ENCODE results near the gene GDF10. TPM values are rescaled to one million over a fixed set of nuclear protein-coding genes. Genes with fewer than 3 reads are reported as not detected.

GDF10 gene
- total RNA-seq, 4 donors from 2014 or later, result 1.3 to 1.4 TPM; not detected in 2

DNA sequence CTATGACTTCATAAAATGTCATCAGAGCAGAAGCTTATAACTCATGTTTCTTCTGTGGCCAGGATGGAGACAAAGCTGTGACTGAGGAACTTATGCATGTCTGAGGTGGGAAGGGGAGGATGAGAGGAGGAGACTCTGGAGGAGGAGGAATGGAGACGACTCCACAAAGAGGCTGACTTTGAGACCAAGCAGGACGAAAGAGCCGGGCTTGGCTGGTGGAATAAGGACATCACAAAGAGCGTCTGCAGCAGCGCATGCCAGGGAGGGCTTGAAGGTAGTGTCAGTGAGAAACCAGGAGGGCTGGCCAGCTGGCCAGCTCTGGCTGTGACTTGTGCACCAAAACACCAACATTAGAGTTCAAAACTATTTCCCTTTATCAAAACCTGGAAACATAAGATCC is 16.1 kb downstream of the GDF10 start:
- no peak for TF ChIP-seq POLR2AphosphoS5 (IDR thresholded peaks at IDR 0.05)
- TF ChIP-seq EP300 (IDR thresholded peaks at IDR 0.05), result no peak
- TF ChIP-seq, protein P1, sequence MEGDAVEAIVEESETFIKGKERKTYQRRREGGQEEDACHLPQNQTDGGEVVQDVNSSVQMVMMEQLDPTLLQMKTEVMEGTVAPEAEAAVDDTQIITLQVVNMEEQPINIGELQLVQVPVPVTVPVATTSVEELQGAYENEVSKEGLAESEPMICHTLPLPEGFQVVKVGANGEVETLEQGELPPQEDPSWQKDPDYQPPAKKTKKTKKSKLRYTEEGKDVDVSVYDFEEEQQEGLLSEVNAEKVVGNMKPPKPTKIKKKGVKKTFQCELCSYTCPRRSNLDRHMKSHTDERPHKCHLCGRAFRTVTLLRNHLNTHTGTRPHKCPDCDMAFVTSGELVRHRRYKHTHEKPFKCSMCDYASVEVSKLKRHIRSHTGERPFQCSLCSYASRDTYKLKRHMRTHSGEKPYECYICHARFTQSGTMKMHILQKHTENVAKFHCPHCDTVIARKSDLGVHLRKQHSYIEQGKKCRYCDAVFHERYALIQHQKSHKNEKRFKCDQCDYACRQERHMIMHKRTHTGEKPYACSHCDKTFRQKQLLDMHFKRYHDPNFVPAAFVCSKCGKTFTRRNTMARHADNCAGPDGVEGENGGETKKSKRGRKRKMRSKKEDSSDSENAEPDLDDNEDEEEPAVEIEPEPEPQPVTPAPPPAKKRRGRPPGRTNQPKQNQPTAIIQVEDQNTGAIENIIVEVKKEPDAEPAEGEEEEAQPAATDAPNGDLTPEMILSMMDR (IDR thresholded peaks at IDR 0.05), result no peak
- no peak for TF ChIP-seq POLR2A (IDR thresholded peaks at IDR 0.05)
- 77% methylated on average over 5 of the region's 5 CpGs for WGBS
- Histone ChIP-seq H3K27me3 (no peaks in the 10 kb centered on the region), H3K4me3 (no peak overlapping the region), H3K27ac (no peak overlapping the region), H3K36me3 (no peaks in the 10 kb centered on the region), H3K9me3 (no peaks in the 10 kb centered on the region), H3K4me1 (peaks cover 10% of the 10 kb centered on the region)
- DNase-seq (ENCODE audit: low spot score in 2 of 2), result peak in 1 of 2 donors; percentile 5

- TF ChIP-seq POLR2A (IDR thresholded peaks at IDR 0.05), result no peak
- DNase-seq (ENCODE audit: low spot score in 2 of 2), result peak; percentile 34 to 47
- Histone ChIP-seq H3K27me3 (peaks cover 3% of the 10 kb centered on the region), H3K4me3 (no peak overlapping the region), H3K27ac (no peak overlapping the region), H3K36me3 (no peaks in the 10 kb centered on the region), H3K4me1 (peaks cover 2% of the 10 kb centered on the region), H3K9me3 (no peaks in the 10 kb centered on the region)
- WGBS, result 66% methylated on average over 4 of the region's 4 CpGs
These were observed 17.3 kb downstream of the GDF10 start for GRCh38 chr10:47317251-47317650.

GRCh38 chr10:47318706-47319105 is 18.7 kb downstream of the GDF10 start:
- peak; percentile 30 to 37 for DNase-seq (ENCODE audit: low spot score in 2 of 2)

GRCh38 chr10:47319784-47320183 is 19.8 kb downstream of the GDF10 start:
- H3K4me1 ChIP-seq, result no peaks in the 10 kb centered on the region
- no peak overlapping the region for H3K4me3 ChIP-seq
- no peak for TF ChIP-seq EP300 (IDR thresholded peaks at IDR 0.05)
- TF ChIP-seq, protein P1 (IDR thresholded peaks at IDR 0.05), result no peak
- peak in 1 of 2 donors; percentile 26 for DNase-seq (ENCODE audit: low spot score in 2 of 2)
- no peaks in the 10 kb centered on the region for H3K9me3 ChIP-seq
- WGBS, result 86% methylated on average over 7 of the region's 8 CpGs
- no peak overlapping the region for H3K27ac ChIP-seq
- H3K27me3 ChIP-seq, result peaks cover 10% of the 10 kb centered on the region
- no peaks in the 10 kb centered on the region for H3K36me3 ChIP-seq

More at GRCh38 chr10:47318706-47319105, 18.7 kb downstream of the GDF10 start:
- Histone ChIP-seq H3K36me3 (no peaks in the 10 kb centered on the region), H3K4me3 (no peak overlapping the region), H3K27me3 (peaks cover 10% of the 10 kb centered on the region), H3K27ac (no peak overlapping the region), H3K9me3 (no peaks in the 10 kb centered on the region), H3K4me1 (no peaks in the 10 kb centered on the region)
- WGBS, result 87% methylated on average over 9 of the region's 9 CpGs
- no peak for TF ChIP-seq EP300 (IDR thresholded peaks at IDR 0.05)
- no peak for TF ChIP-seq POLR2A (IDR thresholded peaks at IDR 0.05)
- TF ChIP-seq POLR2AphosphoS5 (IDR thresholded peaks at IDR 0.05), result no peak
- TF ChIP-seq, protein P1 (IDR thresholded peaks at IDR 0.05), result no peak

DNA sequence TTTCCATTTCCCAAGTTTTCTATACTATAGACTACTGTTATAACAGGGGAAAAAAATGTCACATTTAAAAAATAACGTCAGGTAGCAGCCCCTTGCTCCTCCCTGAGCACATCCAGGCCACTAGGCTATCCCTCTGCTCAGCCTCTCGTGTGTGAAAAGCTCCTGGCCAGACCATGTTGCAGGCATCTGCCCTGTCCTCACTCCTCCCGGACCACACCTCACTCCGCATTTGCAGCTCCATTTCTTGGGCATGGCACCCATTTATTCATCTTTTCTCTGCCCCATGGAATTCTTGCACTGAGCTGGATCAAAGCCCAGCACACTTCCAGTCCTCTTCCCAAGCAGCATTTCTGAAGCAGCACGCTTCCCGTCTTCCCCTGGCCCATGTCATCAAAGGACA is 20.8 kb downstream of the GDF10 start:
- peak in 1 of 2 donors; percentile 43 for DNase-seq (ENCODE audit: low spot score in 2 of 2)
- Histone ChIP-seq H3K4me1 (peaks cover 2% of the 10 kb centered on the region), H3K36me3 (no peaks in the 10 kb centered on the region), H3K27ac (no peak overlapping the region), H3K4me3 (no peak overlapping the region), H3K9me3 (no peaks in the 10 kb centered on the region), H3K27me3 (peaks cover 10% of the 10 kb centered on the region)
- 80% methylated on average over 6 of the region's 6 CpGs for WGBS
- no peak for TF ChIP-seq POLR2AphosphoS5 (IDR thresholded peaks at IDR 0.05)
- TF ChIP-seq EP300 (IDR thresholded peaks at IDR 0.05), result no peak

DNA sequence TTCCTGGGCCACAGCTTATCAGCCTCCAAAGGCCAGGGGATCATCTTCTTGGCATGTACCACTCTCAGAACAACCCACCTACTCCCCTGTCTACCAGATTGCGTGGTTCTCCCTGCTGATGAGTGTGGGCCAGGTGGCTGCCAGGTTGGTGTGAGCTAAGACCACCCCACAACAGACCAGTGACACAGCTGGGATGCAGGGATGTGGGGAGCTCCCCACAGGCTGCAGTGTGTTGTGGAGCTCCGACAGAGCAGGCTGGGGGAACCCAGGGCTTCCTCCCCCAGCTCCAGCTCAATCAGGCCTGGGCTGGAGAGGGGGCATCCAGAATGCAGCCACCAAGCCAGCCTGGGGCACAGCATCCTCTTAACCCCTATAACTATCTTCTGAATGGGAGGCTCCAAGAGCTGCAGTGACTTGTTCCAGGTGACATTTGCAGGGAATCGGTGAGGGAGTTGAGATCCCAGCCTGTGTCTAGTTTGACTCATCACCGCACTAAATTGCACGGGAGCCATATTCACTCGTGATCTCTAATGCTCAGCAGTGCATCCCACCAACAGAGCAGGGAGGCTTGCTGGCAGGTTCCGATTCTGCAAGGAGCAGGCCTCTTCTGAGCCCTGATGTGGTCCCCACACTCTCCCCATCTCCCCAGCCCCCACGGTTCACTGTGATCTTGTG is 21.7 kb downstream of the GDF10 start:
- H3K4me1 ChIP-seq, result peaks cover 7% of the 10 kb centered on the region
- peak in 1 of 2 donors; percentile 56 for DNase-seq (ENCODE audit: low spot score in 2 of 2)
- no peak for TF ChIP-seq POLR2AphosphoS5 (IDR thresholded peaks at IDR 0.05)
- TF ChIP-seq, protein P1 (IDR thresholded peaks at IDR 0.05), result no peak
- peaks cover 10% of the 10 kb centered on the region for H3K27me3 ChIP-seq
- no peaks in the 10 kb centered on the region for H3K9me3 ChIP-seq
- H3K4me3 ChIP-seq, result no peak overlapping the region
- no peak overlapping the region for H3K27ac ChIP-seq
- 85% methylated on average over 2 of the region's 8 CpGs for WGBS
- no peaks in the 10 kb centered on the region for H3K36me3 ChIP-seq
